ENCODE measurements around the gene MIXL1. TPM values are rescaled to one million over a fixed set of nuclear protein-coding genes. Genes with fewer than 3 reads are reported as not detected.
A peak's percentile ranks its signal among the peaks of the same experiment; 100 is the strongest.
"Not testable (repeated sequence)": the region's sequence is repeated elsewhere in the genome, so short reads cannot be mapped to it uniquely, and the experiment has no call there.

Gene MIXL1
- total and polyA plus RNA-seq, 8 donors, result 0.35 to 2.3 (median 0.88) TPM; not detected in 1

DNA sequence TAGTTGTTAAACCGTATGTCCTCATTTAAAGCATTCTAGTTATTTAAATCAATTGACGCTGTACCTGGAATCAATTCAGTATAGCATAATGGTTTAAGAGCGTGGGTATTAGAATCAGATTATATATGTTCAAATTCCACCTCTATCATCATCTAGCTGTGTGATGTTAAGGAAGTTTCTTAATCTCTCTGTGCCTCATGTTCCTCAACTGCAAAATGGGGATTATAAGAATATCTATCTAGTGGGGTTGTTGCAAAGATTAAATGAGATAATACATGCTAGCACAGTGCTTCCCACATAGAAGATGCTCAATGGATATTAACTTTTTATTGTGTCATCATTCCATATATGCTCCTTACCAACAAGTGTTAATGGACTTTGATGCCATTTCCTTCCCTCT, 16.0 kb downstream of the MIXL1 start:
- no peak for ATAC-seq
- intact Hi-C loops (cut with DNase I), result no loop called here
- peaks cover 0 to 26% of the 10 kb centered on the region in 2 donors for H3K36me3 ChIP-seq
- H3K9me3 ChIP-seq, result no peaks in the 10 kb centered on the region
- DNase-seq, result no peak
- TF ChIP-seq, protein P1, sequence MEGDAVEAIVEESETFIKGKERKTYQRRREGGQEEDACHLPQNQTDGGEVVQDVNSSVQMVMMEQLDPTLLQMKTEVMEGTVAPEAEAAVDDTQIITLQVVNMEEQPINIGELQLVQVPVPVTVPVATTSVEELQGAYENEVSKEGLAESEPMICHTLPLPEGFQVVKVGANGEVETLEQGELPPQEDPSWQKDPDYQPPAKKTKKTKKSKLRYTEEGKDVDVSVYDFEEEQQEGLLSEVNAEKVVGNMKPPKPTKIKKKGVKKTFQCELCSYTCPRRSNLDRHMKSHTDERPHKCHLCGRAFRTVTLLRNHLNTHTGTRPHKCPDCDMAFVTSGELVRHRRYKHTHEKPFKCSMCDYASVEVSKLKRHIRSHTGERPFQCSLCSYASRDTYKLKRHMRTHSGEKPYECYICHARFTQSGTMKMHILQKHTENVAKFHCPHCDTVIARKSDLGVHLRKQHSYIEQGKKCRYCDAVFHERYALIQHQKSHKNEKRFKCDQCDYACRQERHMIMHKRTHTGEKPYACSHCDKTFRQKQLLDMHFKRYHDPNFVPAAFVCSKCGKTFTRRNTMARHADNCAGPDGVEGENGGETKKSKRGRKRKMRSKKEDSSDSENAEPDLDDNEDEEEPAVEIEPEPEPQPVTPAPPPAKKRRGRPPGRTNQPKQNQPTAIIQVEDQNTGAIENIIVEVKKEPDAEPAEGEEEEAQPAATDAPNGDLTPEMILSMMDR (IDR thresholded peaks at IDR 0.05), result no peak
- no peaks in the 10 kb centered on the region for H3K4me1 ChIP-seq
- no peaks in the 10 kb centered on the region for H3K27me3 ChIP-seq
- H3K4me3 ChIP-seq, result no peak overlapping the region
- H3K27ac ChIP-seq, result no peak overlapping the region

GRCh38 chr1:226248091-226248490, 24.6 kb downstream of the MIXL1 start:
- Histone ChIP-seq H3K9me3 (no peaks in the 10 kb centered on the region), H3K27me3 (no peaks in the 10 kb centered on the region), H3K27ac (peak overlapping the region; percentile 14 to 46), H3K36me3 (peaks cover 0 to 4% of the 10 kb centered on the region in 2 donors), H3K4me3 (no peak overlapping the region), H3K4me1 (no peaks in the 10 kb centered on the region)
- intact Hi-C loops (cut with DNase I), result no loop called here
- peak in 2 of 4 donors; percentile 64 to 82 for DNase-seq
- TF ChIP-seq, protein P1 (IDR thresholded peaks at IDR 0.05), result no peak
- peak; percentile 88 for ATAC-seq

GRCh38 chr1:226248796-226249195, 25.3 kb downstream of the MIXL1 start:
- H3K36me3 ChIP-seq, result peaks cover 0 to 4% of the 10 kb centered on the region in 2 donors
- no peaks in the 10 kb centered on the region for H3K27me3 ChIP-seq
- no peaks in the 10 kb centered on the region for H3K4me1 ChIP-seq
- ATAC-seq, result no peak
- no peak for DNase-seq
- H3K9me3 ChIP-seq, result no peaks in the 10 kb centered on the region
- intact Hi-C loops (cut with DNase I), result no loop called here
- TF ChIP-seq, protein P1 (IDR thresholded peaks at IDR 0.05), result no peak
- H3K4me3 ChIP-seq, result no peak overlapping the region
- peak overlapping the region in 1 of 2 donors; percentile 14 for H3K27ac ChIP-seq

GRCh38 chr1:226250511-226250910, 27.0 kb downstream of the MIXL1 start:
- TF ChIP-seq, protein P1 (IDR thresholded peaks at IDR 0.05), result no peak
- Histone ChIP-seq H3K27me3 (no peaks in the 10 kb centered on the region), H3K36me3 (peaks cover 0 to 4% of the 10 kb centered on the region in 2 donors), H3K4me1 (no peaks in the 10 kb centered on the region), H3K9me3 (no peaks in the 10 kb centered on the region), H3K27ac (no peak overlapping the region), H3K4me3 (no peak overlapping the region)
- intact Hi-C loops (cut with DNase I), result no loop called here
- ATAC-seq, result no peak
- DNase-seq, result no peak

DNA sequence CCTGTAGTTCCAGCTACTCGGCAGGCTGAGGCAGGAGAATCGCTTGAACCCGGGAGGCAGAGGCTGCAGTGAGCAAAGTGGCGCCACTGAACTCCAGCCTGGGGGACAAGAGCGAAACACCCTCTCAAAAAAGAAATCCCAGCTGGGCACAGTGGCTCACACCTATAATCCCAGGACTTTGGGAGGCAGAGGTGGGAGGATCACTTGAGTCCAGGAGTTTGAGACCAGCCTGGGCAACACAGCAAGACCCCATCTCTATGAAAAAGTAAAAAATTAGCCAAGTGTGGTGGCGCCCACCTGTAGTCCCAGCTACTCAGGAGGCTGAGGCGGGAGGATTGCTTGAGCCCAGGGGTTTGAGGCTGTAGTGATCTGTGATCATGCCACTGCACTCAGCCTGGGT, 29.4 kb downstream of the MIXL1 start:
- H3K9me3 ChIP-seq; H3K27me3 ChIP-seq; H3K36me3 ChIP-seq; DNase-seq; intact Hi-C loops (cut with DNase I); H3K4me1 ChIP-seq; H3K27ac ChIP-seq; H3K4me3 ChIP-seq; ATAC-seq: not testable (repeated sequence)

DNA sequence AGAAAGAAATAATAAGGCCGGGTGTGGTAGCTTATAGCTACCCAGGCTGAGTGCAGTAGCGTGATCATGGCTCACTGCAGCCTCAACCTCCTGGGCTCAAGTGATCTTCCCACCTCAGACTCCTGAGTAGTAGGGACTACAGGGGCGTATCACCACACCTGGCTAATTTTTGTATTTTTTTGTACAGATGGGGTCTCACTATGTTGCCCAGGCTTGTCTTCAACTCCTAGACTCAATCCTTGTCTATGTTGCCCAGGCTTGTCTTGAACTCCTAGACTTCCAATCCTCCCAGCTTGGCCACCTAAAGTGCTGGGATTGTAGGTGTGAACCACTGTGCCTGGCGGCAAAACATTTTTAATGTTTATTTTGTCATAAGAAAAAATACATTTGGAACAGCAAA, 30.5 kb downstream of the MIXL1 start:
- no peaks in the 10 kb centered on the region for H3K9me3 ChIP-seq
- no peaks in the 10 kb centered on the region for H3K27me3 ChIP-seq
- H3K4me1 ChIP-seq, result no peaks in the 10 kb centered on the region
- no peak overlapping the region for H3K27ac ChIP-seq
- intact Hi-C loops (cut with DNase I), result no loop called here
- no peak for DNase-seq
- H3K36me3 ChIP-seq, result peaks cover 0 to 4% of the 10 kb centered on the region in 2 donors
- no peak for ATAC-seq
- no peak overlapping the region for H3K4me3 ChIP-seq
- TF ChIP-seq, protein P1 (IDR thresholded peaks at IDR 0.05), result no peak
